HepG2 (cell line): ENCODE data around the gene EMILIN1.

Source experiments
- ARID5B ChIP-seq: IDR thresholded peaks from 2 replicates; pipeline ENCODE4 v1.4.0; 2020; ENCODE audit warnings: mild to moderate bottlenecking, missing genetic modification reagents
- CTCF ChIP-seq: sonication (generic); formaldehyde crosslinking; IDR thresholded peaks from 2 replicates; pipeline ENCODE4 v1.5.0; 2020; ENCODE audit warnings: mild to moderate bottlenecking, missing genetic modification reagents, moderate library complexity
- FOXJ3 ChIP-seq: sonication (generic); formaldehyde crosslinking; IDR thresholded peaks from 2 replicates; pipeline ENCODE4 v1.4.0; 2020; ENCODE audit warnings: missing genetic modification reagents, mild to moderate bottlenecking, borderline replicate concordance
- FOXK2 ChIP-seq: fragments of 450-650 bp; IDR thresholded peaks from 2 replicates; pipeline ENCODE4 v1.6.1; 2016
- HCFC1 ChIP-seq: fragments of 150-350 bp; IDR thresholded peaks from 2 replicates; pipeline ENCODE4 v1.6.1; 2014; ENCODE audit warnings: low read depth, low read length
- KDM5B ChIP-seq: sonication (generic); formaldehyde crosslinking; IDR thresholded peaks from 2 replicates; pipeline ENCODE4 v1.4.0; 2020; ENCODE audit warnings: missing genetic modification reagents, mild to moderate bottlenecking, borderline replicate concordance
- MTA3 ChIP-seq: sonication (generic); formaldehyde crosslinking; IDR thresholded peaks from 2 replicates; pipeline ENCODE4 v1.4.0; 2020; ENCODE audit warnings: missing genetic modification reagents
- MXI1 ChIP-seq: IDR thresholded peaks from 3 replicates; pipeline ENCODE4 v1.6.1; 2012; ENCODE audit warnings: low read depth, low read length, inconsistent platforms, borderline replicate concordance
- SKIL ChIP-seq: sonication (generic); formaldehyde crosslinking; IDR thresholded peaks from 2 replicates; pipeline ENCODE4 v1.8.0; 2022; ENCODE audit warnings: missing genetic modification reagents, mild to moderate bottlenecking, moderate library complexity, borderline replicate concordance
- SP1 ChIP-seq, 2 experiments: fragments of 450-650 bp in 1 of 2; sonication (generic) in 1 of 2; formaldehyde crosslinking in 1 of 2; IDR thresholded peaks; 2 replicates each; pipeline versions ENCODE4 v1.4.0 to v1.6.1; 2016 to 2020; ENCODE audit warnings: missing genetic modification reagents in 1 of 2
- WIZ ChIP-seq: sonication (generic); formaldehyde crosslinking; IDR thresholded peaks from 2 replicates; pipeline ENCODE4 v1.5.1; 2020; ENCODE audit warnings: mild to moderate bottlenecking, missing genetic modification reagents
- ZBTB7B ChIP-seq: sonication (generic); formaldehyde crosslinking; IDR thresholded peaks from 2 replicates; pipeline ENCODE4 v1.4.0; 2020; ENCODE audit warnings: missing genetic modification reagents
- ZNF749 ChIP-seq: sonication (generic); formaldehyde crosslinking; IDR thresholded peaks from 2 replicates; pipeline ENCODE4 v1.8.0; 2022; ENCODE audit warnings: mild to moderate bottlenecking, missing genetic modification reagents, moderate library complexity, borderline replicate concordance
- ZSCAN12 ChIP-seq: sonication (generic); formaldehyde crosslinking; IDR thresholded peaks from 2 replicates; pipeline ENCODE4 v1.9.0; 2021; ENCODE audit warnings: mild to moderate bottlenecking, missing genetic modification reagents

- no peak for TF ChIP-seq SP1 (IDR thresholded peaks at IDR 0.05)
- TF ChIP-seq SP1 (CRISPR knock-in tag; IDR thresholded peaks at IDR 0.05): no peak
- TF ChIP-seq MXI1: no peak
- no peak for TF ChIP-seq HCFC1
- no peak for TF ChIP-seq MTA3
- no peak for TF ChIP-seq CTCF (CRISPR knock-in tag)
- no peak for TF ChIP-seq KDM5B (CRISPR knock-in tag)
- no peak for TF ChIP-seq ZSCAN12
- TF ChIP-seq FOXK2: no peak
- no peak for TF ChIP-seq WIZ (CRISPR knock-in tag)
- no peak for TF ChIP-seq ZNF749 (CRISPR knock-in tag)
- no peak for TF ChIP-seq SKIL
- TF ChIP-seq ZBTB7B: no peak
- no peak for TF ChIP-seq ARID5B (CRISPR knock-in tag)
- TF ChIP-seq FOXJ3: no peak
These were observed 43.5 kb downstream of the EMILIN1 start for GRCh38 chr2:27121906-27122305.
